Retinal pigment epithelial cell (primary cell): ENCODE data around the gene DZIP1L.

Experiments
- DNase-seq: peaks from one replicate; pipeline ENCODE4 v3.0.0-alpha.2; 2010; ENCODE audit warnings: low read depth
- H3K4me3 ChIP-seq: 2 replicates; pipeline ENCODE4 v1.5.1; 2011; ENCODE audit warnings: mild to moderate bottlenecking, low read length, control low read depth, moderate library complexity
- CTCF ChIP-seq: conservative IDR thresholded peaks from 2 replicates; pipeline ENCODE4 v1.5.1; 2011; ENCODE audit warnings: low read depth, low read length, control low read depth, inconsistent platforms

The DZIP1L gene

GRCh38 chr3:138027821-138028220 lies 87.6 kb downstream of the DZIP1L start:
- TF ChIP-seq CTCF: no peak
- DNase-seq: no peak
- H3K4me3 ChIP-seq: no peak overlapping the region

GRCh38 chr3:138025553-138025952 lies 89.9 kb downstream of the DZIP1L start:
- H3K4me3 ChIP-seq: no peak overlapping the region
- DNase-seq: no peak
- TF ChIP-seq CTCF: no peak

- no peak for TF ChIP-seq CTCF
- no peak for DNase-seq
- H3K4me3 ChIP-seq: no peak overlapping the region
Measured at GRCh38 chr3:138023754-138024153, 91.7 kb downstream of the DZIP1L start.

GRCh38 chr3:138019281-138020069 lies 95.9 kb downstream of the DZIP1L start:
- TF ChIP-seq CTCF: no peak
- no peak overlapping the region for H3K4me3 ChIP-seq
- DNase-seq: no peak

- no peak for TF ChIP-seq CTCF
Measured at GRCh38 chr3:138016065-138016464, 99.3 kb downstream of the DZIP1L start.

GRCh38 chr3:138012526-138012925 lies 102.9 kb downstream of the DZIP1L start:
- H3K4me3 ChIP-seq: no peak overlapping the region
- TF ChIP-seq CTCF: no peak
- no peak for DNase-seq

More at GRCh38 chr3:138016065-138016464, 99.3 kb downstream of the DZIP1L start:
- DNase-seq: no peak
- H3K4me3 ChIP-seq: no peak overlapping the region
